Skeletal muscle tissue (tissue), 4 donors: ENCODE measurements around the gene GABPB2. TPM values are rescaled to one million over a fixed set of nuclear protein-coding genes. Genes with fewer than 3 reads are reported as not detected.
A peak's percentile ranks its signal among the peaks of the same experiment; 100 is the strongest.

Experiments used
- H3K27ac ChIP-seq: one replicate; pipeline ENCODE4 v1.7.0; 2013; ENCODE audit warnings: mild to moderate bottlenecking, low read depth, low read length, inconsistent platforms
- H3K27me3 ChIP-seq, 3 donors: one replicate each; pipeline ENCODE4 v1.7.0; 2013; ENCODE audit warnings: low read length in 3 of 3; ENCODE audit not compliant: control insufficient read depth in 3 of 3, insufficient read depth in 3 of 3
- H3K36me3 ChIP-seq, 3 donors: one replicate each; pipeline ENCODE4 v1.7.0; 2013; ENCODE audit warnings: low read length in 3 of 3; ENCODE audit not compliant: control insufficient read depth in 3 of 3, insufficient read depth in 3 of 3
- H3K4me1 ChIP-seq, 3 donors: one replicate each; pipeline ENCODE4 v1.7.0; 2013; ENCODE audit warnings: low read length in 3 of 3, mild to moderate bottlenecking in 3 of 3; ENCODE audit not compliant: control insufficient read depth in 3 of 3, insufficient read depth in 3 of 3
- H3K4me3 ChIP-seq, 3 donors: one replicate each; pipeline ENCODE4 v1.7.0; 2013; ENCODE audit warnings: low read length in 3 of 3
- H3K9ac ChIP-seq, 3 donors: one replicate each; pipeline ENCODE4 v1.7.0; 2013; ENCODE audit warnings: low read length in 3 of 3, mild to moderate bottlenecking in 3 of 3, moderate library complexity in 2 of 3, low read depth in 1 of 3
- H3K9me3 ChIP-seq, 3 donors: one replicate each; pipeline ENCODE4 v1.7.0; 2013; ENCODE audit warnings: low read length in 3 of 3; ENCODE audit not compliant: control insufficient read depth in 3 of 3
- total RNA-seq: library from RNA; depleted of rRNA; stranded (reverse); fragments of >200 nt; gene quantifications from one replicate; pipeline ENCODE4 v1.2.3, GENCODE V29; 2014
- donor health status: Osteomylitis.

GABPB2 gene
- 7.8 TPM for total RNA-seq

DNA sequence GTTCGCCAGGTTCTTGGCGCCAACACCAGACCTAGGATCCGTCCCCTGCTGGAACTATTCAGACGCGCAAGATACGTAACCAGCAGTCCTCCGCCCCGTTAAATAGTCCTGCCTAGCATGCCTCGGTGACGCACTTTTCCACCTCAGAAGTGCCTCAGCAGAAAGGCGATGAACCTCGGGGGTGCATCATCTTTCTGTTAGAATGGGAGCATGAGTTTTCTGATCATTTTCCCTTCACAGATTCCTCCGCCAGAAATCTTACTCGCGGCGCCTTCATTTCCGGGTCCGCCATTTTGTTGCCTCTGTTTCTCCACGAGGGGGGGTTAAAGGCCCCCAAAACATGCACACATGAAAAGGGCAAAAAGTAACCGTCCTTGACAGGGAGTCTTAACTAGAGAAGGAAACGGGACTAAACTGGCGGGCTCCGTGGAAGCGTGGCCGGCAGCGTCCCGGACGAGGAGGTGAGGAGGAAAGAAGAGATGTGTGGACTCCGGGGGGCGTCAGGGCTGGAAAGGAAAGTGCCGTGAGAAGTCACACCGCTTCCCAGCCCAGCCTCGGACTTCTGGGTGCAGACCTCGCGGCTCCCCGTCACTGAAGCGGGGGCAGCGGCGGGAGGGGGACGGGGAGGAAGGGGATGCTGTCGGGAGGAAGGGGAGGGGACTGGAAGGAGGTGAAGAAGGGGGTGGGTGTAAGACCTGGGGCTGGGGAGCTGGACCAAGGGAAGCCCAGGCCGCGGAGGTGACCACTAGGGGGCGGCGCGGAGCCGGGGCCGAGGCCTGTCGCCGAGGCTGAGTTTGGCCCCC lies at the start of gene GABPB2:
Gene GABPB2, plus strand, starts transcription at position 288 of the 803 bp plus-strand sequence. CDS start 17,429 bp downstream, outside the sequence.
- H3K36me3 ChIP-seq, result peaks cover 0 to 4% (median 4%) of the 10 kb centered on the region in 3 donors
- H3K9ac ChIP-seq, result peak within 1 kb of the TSS; percentile 87 to 98 (median 97)
- no peaks in the 10 kb centered on the region for H3K27me3 ChIP-seq
- peak within 1 kb of the TSS; percentile 96 to 97 (median 96) for H3K4me3 ChIP-seq
- peak within 1 kb of the TSS; percentile 95 for H3K27ac ChIP-seq
- no peaks in the 10 kb centered on the region for H3K9me3 ChIP-seq
- peaks cover 4 to 16% (median 10%) of the 10 kb centered on the region in 3 donors for H3K4me1 ChIP-seq

DNA sequence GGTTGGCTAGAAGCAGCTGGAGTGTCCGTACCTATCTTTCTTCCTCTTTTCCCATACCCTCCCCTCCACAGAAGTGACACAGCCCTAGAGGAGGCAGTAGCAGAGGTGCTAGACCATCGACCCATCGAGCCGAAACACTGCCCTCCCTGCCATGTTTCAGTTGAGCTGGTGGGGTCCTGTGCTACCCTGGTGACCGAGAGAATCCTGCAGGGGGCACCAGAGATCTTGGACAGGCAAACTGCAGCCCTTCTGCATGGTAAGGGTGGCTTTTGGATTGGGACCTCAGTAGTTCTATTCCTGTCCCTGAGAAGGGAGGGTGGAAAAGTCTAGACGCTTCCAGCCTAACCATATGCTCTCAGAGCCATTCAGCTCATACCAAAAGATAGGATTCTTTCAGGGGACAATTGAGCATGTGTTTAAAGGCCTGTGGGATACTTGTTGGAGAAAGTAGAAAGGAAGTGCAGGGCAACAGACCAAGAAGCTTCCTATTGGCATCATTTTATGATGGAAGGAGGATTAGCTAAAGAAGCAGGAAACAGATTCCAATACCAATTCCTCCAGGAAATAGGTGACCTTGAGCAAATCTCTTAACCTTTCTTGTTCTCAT lies 45.9 kb upstream of the GABPB2 start:
- H3K4me1 ChIP-seq, result peaks cover 10 to 24% (median 10%) of the 10 kb centered on the region in 3 donors
- H3K27me3 ChIP-seq, result no peaks in the 10 kb centered on the region
- peak overlapping the region; percentile 44 for H3K27ac ChIP-seq
- peaks cover 18 to 27% (median 26%) of the 10 kb centered on the region in 3 donors for H3K36me3 ChIP-seq
- H3K4me3 ChIP-seq, result no peak overlapping the region
- no peaks in the 10 kb centered on the region for H3K9me3 ChIP-seq
- no peak overlapping the region for H3K9ac ChIP-seq

DNA sequence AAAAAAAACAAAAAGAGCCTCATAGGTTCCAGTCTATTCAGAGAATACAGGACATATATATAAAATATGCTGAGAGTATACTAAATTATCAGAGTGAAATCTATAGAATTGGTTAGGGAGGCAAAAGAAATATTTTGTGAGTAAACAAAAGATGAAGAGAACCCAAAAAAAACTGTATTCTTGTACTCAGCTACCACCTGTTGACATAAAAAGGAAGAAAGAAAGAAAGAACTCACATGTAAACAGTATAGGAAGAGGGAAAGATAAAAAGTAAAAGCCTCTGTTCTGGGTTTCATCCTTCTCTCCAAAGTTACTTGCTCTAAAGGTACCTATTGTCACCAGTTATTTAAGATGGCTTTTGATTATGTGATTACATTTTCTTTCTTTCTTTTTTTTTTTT lies 44.1 kb upstream of the GABPB2 start:
- Histone ChIP-seq H3K36me3 (peaks cover 25 to 33% (median 25%) of the 10 kb centered on the region in 3 donors), H3K9ac (no peak overlapping the region)

DNA sequence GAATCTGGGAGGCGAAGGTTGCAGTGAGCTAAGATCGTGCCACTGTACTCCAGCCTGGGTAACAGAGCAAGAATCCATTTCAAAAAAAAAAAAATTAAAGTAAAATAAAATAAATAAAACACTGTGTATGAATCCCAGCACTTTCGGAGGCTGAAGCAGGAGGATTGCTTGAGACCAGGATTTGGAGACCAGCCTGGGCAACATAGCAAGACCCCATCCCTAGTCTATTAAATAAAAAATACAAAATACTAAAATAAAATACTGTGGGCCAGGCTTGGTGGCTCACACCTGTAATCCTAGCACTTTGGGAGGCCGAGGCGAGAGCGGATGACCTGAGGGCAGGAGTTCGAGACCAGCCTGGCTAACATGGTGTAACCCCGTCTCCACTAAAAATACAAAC lies 38.4 kb upstream of the GABPB2 start:
- H3K4me1 ChIP-seq, result peaks cover 0 to under 1% (median 0%) of the 10 kb centered on the region in 3 donors
- H3K36me3 ChIP-seq, result peaks cover 33 to 46% (median 34%) of the 10 kb centered on the region in 3 donors
- no peak overlapping the region for H3K27ac ChIP-seq
- H3K9ac ChIP-seq, result no peak overlapping the region
- no peaks in the 10 kb centered on the region for H3K9me3 ChIP-seq
- no peak overlapping the region for H3K4me3 ChIP-seq
- H3K27me3 ChIP-seq, result no peaks in the 10 kb centered on the region

More for the DNA sequence above, 44.1 kb upstream of the GABPB2 start:
- peaks cover 10 to 24% (median 10%) of the 10 kb centered on the region in 3 donors for H3K4me1 ChIP-seq
- H3K9me3 ChIP-seq, result no peaks in the 10 kb centered on the region
- no peaks in the 10 kb centered on the region for H3K27me3 ChIP-seq
- no peak overlapping the region for H3K27ac ChIP-seq
- H3K4me3 ChIP-seq, result no peak overlapping the region

DNA sequence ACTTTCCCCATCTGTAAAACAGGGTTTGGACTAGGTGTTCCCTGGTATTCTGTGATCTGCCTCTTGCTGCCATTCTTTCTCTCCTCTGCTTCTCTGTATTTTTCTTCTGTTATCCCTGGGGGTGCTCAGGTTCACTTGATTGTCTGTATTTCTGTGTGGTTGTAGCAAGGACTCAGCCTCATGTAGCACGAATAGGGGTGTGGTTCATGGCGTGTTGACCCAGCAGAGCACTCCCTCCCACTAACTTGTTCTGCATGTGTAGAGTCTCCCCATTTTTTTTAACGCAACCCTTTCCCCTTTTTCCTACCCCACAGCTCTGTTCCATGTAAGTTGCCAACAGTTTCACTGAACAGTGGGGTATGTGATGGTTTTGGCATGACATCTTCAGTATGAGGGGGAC lies 35.4 kb upstream of the GABPB2 start:
- no peaks in the 10 kb centered on the region for H3K9me3 ChIP-seq
- no peaks in the 10 kb centered on the region for H3K4me1 ChIP-seq
- H3K27ac ChIP-seq, result no peak overlapping the region
- H3K36me3 ChIP-seq, result peaks cover 18 to 32% (median 25%) of the 10 kb centered on the region in 3 donors
- no peak overlapping the region for H3K9ac ChIP-seq
- no peak overlapping the region for H3K4me3 ChIP-seq
- H3K27me3 ChIP-seq, result no peaks in the 10 kb centered on the region

DNA sequence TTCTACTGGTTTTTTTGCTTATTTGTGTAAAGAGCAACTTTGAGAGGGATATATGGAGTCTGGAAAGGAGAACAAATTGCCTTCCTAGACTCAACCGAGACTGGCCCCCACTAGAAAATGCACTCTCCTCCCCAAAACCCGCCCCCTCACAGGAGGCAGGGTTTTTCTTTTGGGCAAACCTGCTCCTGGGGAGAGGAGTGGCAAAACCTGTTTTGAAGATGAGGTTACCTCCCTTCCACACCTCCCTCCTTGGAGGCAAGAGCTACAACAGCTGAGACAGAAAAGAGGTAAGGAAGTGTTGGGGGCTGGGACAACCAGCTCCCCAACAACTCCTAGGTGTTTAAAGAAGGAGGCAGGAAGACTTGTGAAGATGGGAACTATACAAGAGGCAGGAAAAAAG lies 34.2 kb upstream of the GABPB2 start, which contains the start of gene BNIPL:
Gene BNIPL, plus strand, starts transcription at position 231 of the 400 bp plus-strand sequence. Its CDS starts 140 bp downstream, at position 371.
- H3K4me3 ChIP-seq, result no peak within 1 kb of the TSS

DNA sequence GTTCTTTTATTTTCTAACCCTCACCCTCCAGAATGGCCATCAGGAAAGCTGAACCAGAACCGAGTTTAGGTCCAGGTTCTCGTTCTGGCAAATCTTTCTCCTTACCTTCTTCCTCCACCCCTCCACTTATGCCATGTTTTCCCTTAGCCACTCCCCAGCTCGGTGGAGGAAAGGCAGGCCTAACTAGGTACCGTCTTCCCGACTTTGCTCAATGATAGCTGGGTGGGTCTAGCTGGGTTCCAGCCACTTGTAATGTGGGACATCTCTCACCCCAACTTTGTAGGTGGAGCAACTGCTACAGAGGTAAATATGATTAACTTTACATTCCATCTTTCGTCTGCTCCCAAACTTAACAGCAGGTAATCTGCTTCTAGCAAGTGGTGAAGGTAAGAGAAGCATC lies 33.5 kb upstream of the GABPB2 start:
- Histone ChIP-seq H3K9ac (no peak overlapping the region), H3K4me3 (no peak overlapping the region), H3K9me3 (no peaks in the 10 kb centered on the region), H3K27me3 (no peaks in the 10 kb centered on the region), H3K4me1 (no peaks in the 10 kb centered on the region), H3K27ac (no peak overlapping the region), H3K36me3 (peaks cover 10 to 20% (median 19%) of the 10 kb centered on the region in 3 donors)

More for the DNA sequence above, 34.2 kb upstream of the GABPB2 start, which contains the start of gene BNIPL:
- H3K4me1 ChIP-seq, result no peaks in the 10 kb centered on the region
- no peak within 1 kb of the TSS for H3K9ac ChIP-seq
- no peaks in the 10 kb centered on the region for H3K27me3 ChIP-seq
- no peak within 1 kb of the TSS for H3K27ac ChIP-seq
- H3K36me3 ChIP-seq, result peaks cover 14 to 24% (median 23%) of the 10 kb centered on the region in 3 donors
- H3K9me3 ChIP-seq, result no peaks in the 10 kb centered on the region

DNA sequence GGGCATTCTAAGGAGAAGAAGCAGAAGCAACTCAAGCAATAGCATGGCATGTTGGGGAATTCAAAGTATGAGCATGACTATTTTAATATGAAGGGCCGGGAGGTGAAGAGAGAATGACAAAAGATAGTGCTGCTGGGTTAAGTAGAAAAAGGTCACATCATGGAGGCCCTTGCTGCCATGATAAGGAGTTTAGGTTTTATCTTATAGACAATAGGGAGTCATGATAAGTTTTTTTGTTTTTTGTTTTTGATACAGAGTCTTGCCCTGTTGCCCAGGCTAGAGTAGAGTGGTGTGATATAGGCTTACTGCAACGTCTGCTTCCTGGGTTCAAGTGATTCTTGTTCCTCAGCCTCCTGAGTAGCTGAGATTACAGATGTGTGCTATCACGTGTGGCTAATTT lies 31.0 kb upstream of the GABPB2 start:
- no peak overlapping the region for H3K27ac ChIP-seq

DNA sequence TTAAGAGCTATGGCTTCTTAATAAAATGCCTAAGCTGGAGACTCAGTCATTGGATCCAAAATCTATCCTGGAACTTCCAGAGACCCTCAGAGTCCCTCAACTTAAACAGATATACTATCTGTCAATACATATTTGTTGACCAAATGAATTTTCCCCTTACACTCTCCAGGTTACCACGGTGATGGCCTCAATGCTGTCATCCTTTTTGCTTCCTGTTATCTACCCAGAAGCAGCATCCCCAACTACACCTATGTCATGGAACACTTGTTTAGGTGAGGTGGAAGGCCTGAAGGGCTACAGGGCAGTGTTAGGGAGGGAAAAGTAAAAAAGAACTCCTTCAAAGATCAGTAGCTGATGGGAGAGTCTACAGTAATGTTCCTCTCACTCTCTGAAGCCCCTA lies 27.4 kb upstream of the GABPB2 start:
- no peaks in the 10 kb centered on the region for H3K27me3 ChIP-seq
- no peaks in the 10 kb centered on the region for H3K9me3 ChIP-seq
- no peak overlapping the region for H3K4me3 ChIP-seq
- no peak overlapping the region for H3K9ac ChIP-seq
- peaks cover 0 to 3% (median 0%) of the 10 kb centered on the region in 3 donors for H3K36me3 ChIP-seq
- no peak overlapping the region for H3K27ac ChIP-seq
- H3K4me1 ChIP-seq, result peaks cover 4 to 10% (median 7%) of the 10 kb centered on the region in 3 donors

More for the DNA sequence above, 31.0 kb upstream of the GABPB2 start:
- H3K4me1 ChIP-seq, result no peaks in the 10 kb centered on the region
- H3K27me3 ChIP-seq, result no peaks in the 10 kb centered on the region
- no peaks in the 10 kb centered on the region for H3K9me3 ChIP-seq
- H3K36me3 ChIP-seq, result peaks cover 2 to 11% (median 9%) of the 10 kb centered on the region in 3 donors
- no peak overlapping the region for H3K9ac ChIP-seq
- no peak overlapping the region for H3K4me3 ChIP-seq

DNA sequence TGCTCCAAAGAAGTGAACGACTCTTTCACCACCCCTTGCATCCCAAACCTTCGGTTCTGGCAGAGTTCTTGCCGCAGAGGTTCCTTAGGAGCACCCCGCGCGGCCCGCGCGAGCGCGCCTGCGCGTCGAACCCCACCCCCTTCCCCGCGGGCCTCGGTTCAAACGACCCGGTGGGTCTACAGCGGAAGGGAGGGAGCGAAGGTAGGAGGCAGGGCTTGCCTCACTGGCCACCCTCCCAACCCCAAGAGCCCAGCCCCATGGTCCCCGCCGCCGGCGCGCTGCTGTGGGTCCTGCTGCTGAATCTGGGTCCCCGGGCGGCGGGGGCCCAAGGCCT lies 23.0 kb upstream of the GABPB2 start, which contains the start of gene C1orf56:
Gene C1orf56, plus strand, starts transcription at position 161 of the 334 bp plus-strand sequence. Its CDS starts 97 bp downstream, at position 258.
- peak within 1 kb of the TSS; percentile 81 for H3K27ac ChIP-seq
- peaks cover 2 to 21% (median 12%) of the 10 kb centered on the region in 3 donors for H3K36me3 ChIP-seq
- H3K4me1 ChIP-seq, result peaks cover 14 to 27% (median 14%) of the 10 kb centered on the region in 3 donors
- no peaks in the 10 kb centered on the region for H3K27me3 ChIP-seq
- H3K4me3 ChIP-seq, result peak within 1 kb of the TSS; percentile 92 to 94 (median 92)
- no peaks in the 10 kb centered on the region for H3K9me3 ChIP-seq
- peak within 1 kb of the TSS; percentile 82 to 91 (median 90) for H3K9ac ChIP-seq
